ENCODE measurements around the gene COPS9.

Gene COPS9

GRCh38 chr2:240106765-240107476 is 29.2 kb downstream of the COPS9 start:
- no peak for DNase-seq

GRCh38 chr2:240105982-240106381 is 30.1 kb downstream of the COPS9 start:
- no peak for DNase-seq

- no peak for DNase-seq
Measured at GRCh38 chr2:240103136-240103535, 33.0 kb downstream of the COPS9 start.

GRCh38 chr2:240098349-240098748 is 37.8 kb downstream of the COPS9 start:
- no peak for DNase-seq

GRCh38 chr2:240095556-240096523 is 40.3 kb downstream of the COPS9 start:
- DNase-seq, result no peak

- DNase-seq, result no peak
Measured at GRCh38 chr2:240089306-240089705, 46.8 kb downstream of the COPS9 start.

GRCh38 chr2:240086563-240086962 is 49.5 kb downstream of the COPS9 start:
- DNase-seq, result no peak

Measured in CD4-positive, alpha-beta T cell treated with Interferon alpha-2 for 1 hour (primary cell).